Astrocyte (in vitro differentiated cells and primary cell): Measurements from ENCODE around the gene EFL1. TPM values are rescaled to one million over a fixed set of nuclear protein-coding genes. Genes with fewer than 3 reads are reported as not detected.

Experiments used
- DNase-seq: peaks from one replicate; pipeline ENCODE4 v3.0.0-alpha.2; 2010; ENCODE audit warnings: low read depth
- FAIRE-seq: peaks from 2 replicates; lab custom pipeline; 2011; peaks lifted over from hg19 to GRCh38; lab: Jason Lieb, UNC
- H2AFZ ChIP-seq: 2 replicates; pipeline ENCODE4 v1.6.0; 2012; ENCODE audit warnings: low read depth, low read length, inconsistent platforms
- H3K27ac ChIP-seq: 2 replicates; pipeline ENCODE4 v1.5.1; 2011; ENCODE audit warnings: low read depth, low read length, inconsistent platforms
- H3K27me3 ChIP-seq: 2 replicates; pipeline ENCODE4 v1.6.0; 2011; ENCODE audit warnings: low read length, inconsistent platforms; ENCODE audit not compliant: insufficient read depth
- H3K36me3 ChIP-seq: 2 replicates; pipeline ENCODE4 v1.5.1; 2011; ENCODE audit warnings: low read length, inconsistent platforms; ENCODE audit not compliant: insufficient read depth
- H3K4me1 ChIP-seq: 2 replicates; pipeline ENCODE4 v1.5.1; 2011; ENCODE audit warnings: low read length, inconsistent platforms; ENCODE audit not compliant: insufficient read depth
- H3K4me2 ChIP-seq: 2 replicates; pipeline ENCODE4 v1.6.0; 2012; ENCODE audit warnings: low read length, inconsistent platforms
- H3K4me3 ChIP-seq: 2 replicates; pipeline ENCODE4 v1.5.1; 2011; ENCODE audit warnings: low read depth, mild to moderate bottlenecking, low read length, inconsistent platforms; ENCODE audit not compliant: insufficient read depth
- H3K79me2 ChIP-seq: 2 replicates; pipeline ENCODE4 v1.6.0; 2012; ENCODE audit warnings: mild to moderate bottlenecking, low read length, inconsistent platforms; ENCODE audit not compliant: insufficient read depth
- H3K9ac ChIP-seq: 2 replicates; pipeline ENCODE4 v1.6.0; 2012; ENCODE audit warnings: mild to moderate bottlenecking, low read length, inconsistent platforms
- H3K9me3 ChIP-seq: 2 replicates; pipeline ENCODE4 v1.5.1; 2012; ENCODE audit warnings: low read depth, mild to moderate bottlenecking, low read length, inconsistent platforms; ENCODE audit not compliant: insufficient read depth
- H4K20me1 ChIP-seq: 2 replicates; pipeline ENCODE4 v1.6.0; 2012; ENCODE audit warnings: low read length, inconsistent platforms; ENCODE audit not compliant: insufficient read depth
- H3K27ac Mint-ChIP-seq: one replicate; pipeline ENCODE4 v1.8.0; 2021; ENCODE audit warnings: mild to moderate bottlenecking, mixed read lengths; ENCODE audit not compliant: unreplicated experiment
- H3K27me3 Mint-ChIP-seq: one replicate; pipeline ENCODE4 v1.8.0; 2021; ENCODE audit warnings: low read depth, mixed read lengths; ENCODE audit not compliant: unreplicated experiment
- H3K36me3 Mint-ChIP-seq: one replicate; pipeline ENCODE4 v1.8.0; 2021; ENCODE audit warnings: low read depth, mixed read lengths; ENCODE audit not compliant: unreplicated experiment
- H3K4me1 Mint-ChIP-seq: one replicate; pipeline ENCODE4 v1.8.0; 2021; ENCODE audit warnings: low read depth, mixed read lengths; ENCODE audit not compliant: unreplicated experiment
- H3K4me3 Mint-ChIP-seq: one replicate; pipeline ENCODE4 v1.8.0; 2021; ENCODE audit warnings: mild to moderate bottlenecking, moderate library complexity, mixed read lengths; ENCODE audit not compliant: unreplicated experiment
- H3K9me3 Mint-ChIP-seq: one replicate; pipeline ENCODE4 v1.8.0; 2021; ENCODE audit warnings: mild to moderate bottlenecking, mixed read lengths; ENCODE audit not compliant: unreplicated experiment
- CTCF ChIP-seq: IDR thresholded peaks from 2 replicates; pipeline ENCODE4 v1.5.1; 2011; ENCODE audit warnings: low read depth, mild to moderate bottlenecking, inconsistent platforms, low read length, moderate library complexity; ENCODE audit not compliant: insufficient read depth
- EZH2 ChIP-seq: IDR thresholded peaks from 2 replicates; pipeline ENCODE4 v1.6.1; 2012; ENCODE audit warnings: mild to moderate bottlenecking, low read length, inconsistent platforms; ENCODE audit not compliant: insufficient read depth
- total RNA-seq: library from RNA; stranded (reverse); gene quantifications from 2 replicates; pipeline ENCODE4 v1.2.1, GENCODE V29; 2021

EFL1 gene
- total RNA-seq, 1 donor from 2014 or later: 13.7 TPM

- H3K79me2 ChIP-seq: no peaks in the 10 kb centered on the region
- no peaks in the 10 kb centered on the region for H3K9me3 Mint-ChIP-seq
- no peak overlapping the region for H3K4me3 Mint-ChIP-seq
- H3K27ac Mint-ChIP-seq: no peak overlapping the region
- H3K27ac ChIP-seq: no peak overlapping the region
- no peaks in the 10 kb centered on the region for H3K36me3 Mint-ChIP-seq
- H3K4me1 Mint-ChIP-seq: peaks cover 11% of the 10 kb centered on the region
- no peaks in the 10 kb centered on the region for H3K9me3 ChIP-seq
- H3K4me2 ChIP-seq: peak overlapping the region; percentile 63
- H3K27me3 ChIP-seq: no peaks in the 10 kb centered on the region
- H3K9ac ChIP-seq: no peak overlapping the region
- DNase-seq (peak; percentile 1), FAIRE-seq (no peak)
- TF ChIP-seq CTCF: no peak
- H3K4me3 ChIP-seq: no peak overlapping the region
- H3K27me3 Mint-ChIP-seq: peaks cover 25% of the 10 kb centered on the region
- no peaks in the 10 kb centered on the region for H3K36me3 ChIP-seq
- no peaks in the 10 kb centered on the region for H4K20me1 ChIP-seq
- H2AFZ ChIP-seq: peak overlapping the region; percentile 60
- H3K4me1 ChIP-seq: no peaks in the 10 kb centered on the region
These were observed 36.0 kb upstream of the EFL1 start for GRCh38 chr15:82298520-82298919.

- Histone ChIP-seq H3K36me3 (no peaks in the 10 kb centered on the region), H3K27me3 (no peaks in the 10 kb centered on the region), H3K9me3 (no peaks in the 10 kb centered on the region), H3K79me2 (no peaks in the 10 kb centered on the region), H3K27ac (no peak overlapping the region), H3K4me2 (peak overlapping the region; percentile 63), H2AFZ (peak overlapping the region; percentile 60), H3K9ac (no peak overlapping the region), H4K20me1 (no peaks in the 10 kb centered on the region), H3K4me3 (no peak overlapping the region), H3K4me1 (no peaks in the 10 kb centered on the region)
- TF ChIP-seq CTCF: no peak
- no peak for TF ChIP-seq EZH2
- no peak for FAIRE-seq
- Mint-ChIP-seq H3K27me3 (peaks cover 22% of the 10 kb centered on the region), H3K27ac (no peak overlapping the region), H3K36me3 (no peaks in the 10 kb centered on the region), H3K9me3 (no peaks in the 10 kb centered on the region), H3K4me1 (peaks cover 11% of the 10 kb centered on the region), H3K4me3 (no peak overlapping the region)
- no peak for DNase-seq
These were observed 35.5 kb upstream of the EFL1 start for GRCh38 chr15:82298032-82298431.

- Histone ChIP-seq H3K36me3 (no peaks in the 10 kb centered on the region), H3K4me2 (no peak overlapping the region), H2AFZ (no peak overlapping the region), H4K20me1 (no peaks in the 10 kb centered on the region), H3K4me3 (no peak overlapping the region), H3K9me3 (no peaks in the 10 kb centered on the region), H3K27me3 (no peaks in the 10 kb centered on the region), H3K4me1 (no peaks in the 10 kb centered on the region), H3K27ac (no peak overlapping the region), H3K79me2 (no peaks in the 10 kb centered on the region), H3K9ac (no peak overlapping the region)
- H3K27me3 Mint-ChIP-seq: peaks cover 18% of the 10 kb centered on the region
- FAIRE-seq (no peak), DNase-seq (no peak)
- no peaks in the 10 kb centered on the region for H3K9me3 Mint-ChIP-seq
- H3K27ac Mint-ChIP-seq: no peak overlapping the region
- H3K4me3 Mint-ChIP-seq: no peak overlapping the region
- H3K4me1 Mint-ChIP-seq: peaks cover 11% of the 10 kb centered on the region
- H3K36me3 Mint-ChIP-seq: no peaks in the 10 kb centered on the region
- TF ChIP-seq EZH2: no peak
- TF ChIP-seq CTCF: no peak
These were observed 35.0 kb upstream of the EFL1 start for GRCh38 chr15:82297546-82297945.
